CD4-positive, alpha-beta T cell treated with Interleukin-10 for 1 hour (primary cell): Measurements from ENCODE around the gene DNASE1L1.
"Not testable (repeated sequence)": the region's sequence is repeated elsewhere in the genome, so short reads cannot be mapped to it uniquely, and the experiment has no call there.

Source experiments
- DNase-seq: peaks from one replicate; pipeline ENCODE4 v3.0.0-alpha.2; 2020

DNASE1L1 gene

DNA sequence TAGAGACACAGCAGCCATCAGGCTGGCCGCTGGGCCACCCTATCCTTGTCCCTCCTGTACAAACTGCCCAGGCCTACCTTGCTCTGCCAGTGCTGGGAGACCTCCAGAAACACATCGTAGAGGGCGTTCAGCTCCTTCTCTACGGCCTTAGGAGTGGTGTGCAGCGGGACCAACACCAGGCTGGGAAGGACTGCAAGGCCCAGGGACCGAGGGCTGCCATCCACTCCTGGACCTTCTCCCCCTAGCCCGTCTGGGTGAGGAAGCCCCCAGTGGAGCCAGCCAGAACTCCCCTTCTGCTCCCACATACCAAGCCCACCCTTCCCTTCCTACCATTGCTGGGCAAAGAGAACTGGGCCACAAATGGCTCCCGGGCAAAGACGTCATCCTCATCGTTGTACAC, 5.9 kb downstream of the DNASE1L1 start:
- DNase-seq = no peak

DNA sequence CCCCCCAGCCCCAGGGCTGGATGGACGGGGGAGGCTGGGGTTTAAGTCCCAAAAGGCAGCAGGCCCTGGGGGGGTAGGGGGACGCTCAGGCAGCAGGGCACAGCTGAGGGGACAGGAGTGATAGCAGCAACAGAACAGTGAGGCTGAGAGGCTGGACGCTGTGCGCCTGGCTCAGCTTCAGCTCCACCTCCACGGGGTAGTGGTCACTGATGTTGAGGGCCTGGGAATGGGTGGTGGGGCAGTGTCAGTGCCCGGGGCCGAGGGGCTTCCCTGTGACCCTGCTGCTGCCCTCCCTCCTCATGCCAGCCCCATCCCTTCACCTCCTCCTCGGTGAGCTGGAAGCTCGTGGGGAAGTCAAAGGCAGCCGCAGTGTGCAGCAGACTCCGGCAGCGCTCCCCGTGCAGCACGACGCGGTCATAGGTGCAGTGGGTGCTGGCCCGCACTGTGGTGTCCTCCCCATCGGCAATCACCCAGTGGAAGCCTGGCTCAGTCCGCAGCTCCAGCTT, 6.4 kb downstream of the DNASE1L1 start:
- no peak for DNase-seq

DNA sequence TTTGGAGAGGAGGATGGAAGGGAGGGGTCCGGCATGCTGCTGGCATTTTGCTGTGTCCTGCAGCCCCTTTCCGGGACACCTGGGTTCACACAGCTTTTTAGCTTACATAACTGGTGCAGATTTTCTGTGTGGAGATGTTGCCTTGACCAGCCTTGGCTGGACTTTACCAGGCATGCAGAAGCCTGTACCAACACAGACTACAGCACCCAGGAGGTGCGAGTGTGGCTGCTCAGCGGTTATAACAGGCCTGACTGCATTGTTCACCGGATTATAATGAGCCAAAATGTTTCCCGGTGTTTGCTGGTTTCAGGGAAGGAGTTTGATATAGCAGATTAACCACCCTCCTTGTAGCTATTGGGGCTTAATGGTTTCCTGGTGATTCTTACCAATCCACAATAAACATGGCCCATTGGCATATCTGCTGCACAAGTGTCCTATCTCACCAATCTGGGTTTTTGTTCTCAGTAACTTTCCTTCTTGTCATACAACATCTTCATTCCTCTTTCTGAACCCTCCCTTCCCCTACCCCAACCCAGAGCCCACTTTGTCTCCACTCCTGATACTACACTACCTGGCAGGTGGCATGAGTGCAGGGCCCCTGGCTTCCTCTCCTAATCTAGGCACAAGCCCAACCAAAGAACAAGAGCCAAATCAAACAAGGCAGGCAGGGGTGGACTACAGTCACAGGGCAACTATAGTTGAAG, 7.0 kb downstream of the DNASE1L1 start:
- no peak for DNase-seq

DNA sequence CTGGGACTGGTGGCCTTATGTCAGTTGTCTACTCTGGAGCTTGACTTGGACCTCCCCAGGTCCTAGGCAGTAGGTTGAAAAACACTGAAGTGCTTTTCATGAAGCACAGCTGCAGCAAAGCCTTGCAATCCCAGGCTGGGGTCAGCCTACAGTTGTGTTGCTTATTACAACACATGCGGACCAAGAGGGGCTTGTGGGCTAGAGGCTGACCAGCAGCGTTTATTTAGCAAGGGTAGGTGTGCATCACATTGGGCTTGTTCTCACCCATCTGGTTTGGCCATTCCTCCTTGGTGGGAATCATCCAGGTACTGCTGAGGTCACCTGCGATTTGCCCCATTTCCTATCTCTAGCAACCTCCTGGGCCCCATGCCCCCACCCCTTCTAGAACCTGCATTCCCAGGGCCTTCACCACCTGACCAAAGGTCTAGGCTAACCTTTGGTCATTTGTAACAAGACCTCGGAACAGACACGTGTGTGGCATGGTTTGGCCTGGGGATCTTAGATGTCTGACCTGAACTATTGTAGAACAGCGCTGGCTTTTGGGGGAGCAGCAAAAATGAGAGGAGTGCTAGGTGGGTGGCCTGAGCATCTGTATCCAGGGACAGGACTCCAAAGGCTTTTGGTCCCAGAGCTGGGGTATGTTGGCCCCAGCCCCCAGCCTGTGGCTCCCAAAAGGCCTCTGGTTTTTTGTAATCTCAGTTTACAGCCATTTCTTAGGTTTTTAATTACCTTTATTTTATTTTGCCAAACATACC, 7.8 kb downstream of the DNASE1L1 start:
- peak; percentile 19 for DNase-seq

DNA sequence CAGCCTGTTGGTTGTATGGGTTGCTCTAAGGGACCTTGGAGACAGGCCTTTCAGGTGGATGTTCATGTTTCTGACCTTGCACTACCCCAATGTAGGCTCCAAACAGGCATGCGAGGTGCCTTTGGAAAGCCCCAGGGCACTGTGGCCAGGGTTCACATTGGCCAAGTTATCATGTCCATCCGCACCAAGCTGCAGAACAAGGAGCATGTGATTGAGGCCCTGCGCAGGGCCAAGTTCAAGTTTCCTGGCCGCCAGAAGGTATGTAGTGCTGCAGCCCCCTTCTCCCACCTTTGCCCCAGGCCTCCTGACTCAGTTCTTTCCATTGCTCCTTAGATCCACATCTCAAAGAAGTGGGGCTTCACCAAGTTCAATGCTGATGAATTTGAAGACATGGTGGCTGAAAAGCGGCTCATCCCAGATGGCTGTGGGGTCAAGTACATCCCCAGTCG, 8.7 kb downstream of the DNASE1L1 start:
- DNase-seq = not testable (repeated sequence)

DNA sequence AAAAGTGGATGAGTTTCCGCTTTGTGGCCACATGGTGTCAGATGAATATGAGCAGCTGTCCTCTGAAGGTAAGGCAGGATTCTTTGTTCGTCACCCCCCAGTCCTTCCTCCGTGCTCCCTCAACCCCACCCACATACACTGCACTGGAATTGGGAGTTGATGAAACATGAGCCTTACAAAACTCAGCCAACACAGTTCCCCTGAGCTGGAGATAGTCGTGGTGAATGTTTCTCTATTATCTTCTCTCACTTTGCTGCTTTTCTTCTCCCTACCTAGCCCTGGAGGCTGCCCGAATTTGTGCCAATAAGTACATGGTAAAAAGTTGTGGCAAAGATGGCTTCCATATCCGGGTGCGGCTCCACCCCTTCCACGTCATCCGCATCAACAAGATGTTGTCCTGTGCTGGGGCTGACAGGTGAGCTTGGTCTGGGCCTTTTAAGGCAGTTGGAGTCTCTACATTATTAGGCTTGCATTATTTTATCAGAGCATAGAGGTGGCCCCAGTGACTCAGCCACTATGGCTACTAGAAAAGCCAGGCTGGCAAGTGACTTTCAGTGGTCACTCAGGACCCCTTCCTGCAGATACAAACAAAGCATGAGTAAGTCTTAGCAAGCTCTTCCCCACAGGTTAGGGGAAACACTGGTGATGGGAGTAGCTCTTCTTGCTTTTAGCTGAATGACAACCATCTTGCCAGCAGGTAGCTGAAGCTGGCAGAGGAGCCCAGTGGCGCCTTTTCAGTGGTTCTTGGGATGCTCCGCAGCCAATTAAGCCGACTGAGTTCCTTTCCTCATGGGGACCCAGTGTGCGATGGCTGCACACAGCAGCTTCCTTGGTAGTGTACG, 9.3 kb downstream of the DNASE1L1 start:
- peak; percentile 51 for DNase-seq

DNA sequence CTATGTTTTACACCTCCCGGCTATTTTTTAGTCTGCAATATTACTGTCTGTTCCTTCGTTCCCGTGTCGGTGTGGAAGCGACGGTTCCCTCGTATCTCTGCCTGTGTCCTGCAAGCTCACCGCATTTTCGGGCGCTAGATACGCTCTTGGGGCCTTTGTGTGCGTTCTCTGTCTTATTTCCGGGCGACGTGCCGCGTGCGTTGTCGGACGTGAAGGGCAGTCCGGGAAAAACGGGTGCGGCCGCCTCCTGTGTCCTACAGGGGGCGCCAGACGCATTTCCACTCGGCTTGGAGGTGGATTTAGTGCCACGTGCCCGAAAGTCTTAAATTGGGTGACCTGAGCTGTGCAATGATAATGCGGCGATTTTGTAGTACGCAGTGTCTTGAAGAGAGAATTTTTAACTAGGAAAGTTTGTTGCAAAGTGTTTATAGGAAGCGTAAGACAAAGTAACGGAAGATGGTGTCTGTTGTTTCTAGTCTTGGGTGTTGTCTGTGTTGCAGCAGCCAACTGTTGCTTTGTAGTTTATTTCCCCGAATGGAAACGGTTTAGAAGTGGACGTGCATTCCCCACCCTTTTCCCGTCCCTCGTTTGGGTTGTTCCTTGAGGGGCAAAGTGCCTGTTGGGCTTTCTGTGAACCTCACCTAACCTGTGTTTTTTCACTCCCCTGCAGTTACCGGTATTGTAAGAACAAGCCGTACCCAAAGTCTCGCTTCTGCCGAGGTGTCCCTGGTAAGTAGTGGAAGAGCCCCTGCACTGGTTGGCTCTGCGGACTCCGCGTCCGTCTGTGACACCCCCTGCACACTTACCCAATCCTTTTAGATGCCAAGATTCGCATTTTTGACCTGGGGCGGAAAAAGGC, 10.2 kb downstream of the DNASE1L1 start:
- peak; percentile 87 for DNase-seq

DNA sequence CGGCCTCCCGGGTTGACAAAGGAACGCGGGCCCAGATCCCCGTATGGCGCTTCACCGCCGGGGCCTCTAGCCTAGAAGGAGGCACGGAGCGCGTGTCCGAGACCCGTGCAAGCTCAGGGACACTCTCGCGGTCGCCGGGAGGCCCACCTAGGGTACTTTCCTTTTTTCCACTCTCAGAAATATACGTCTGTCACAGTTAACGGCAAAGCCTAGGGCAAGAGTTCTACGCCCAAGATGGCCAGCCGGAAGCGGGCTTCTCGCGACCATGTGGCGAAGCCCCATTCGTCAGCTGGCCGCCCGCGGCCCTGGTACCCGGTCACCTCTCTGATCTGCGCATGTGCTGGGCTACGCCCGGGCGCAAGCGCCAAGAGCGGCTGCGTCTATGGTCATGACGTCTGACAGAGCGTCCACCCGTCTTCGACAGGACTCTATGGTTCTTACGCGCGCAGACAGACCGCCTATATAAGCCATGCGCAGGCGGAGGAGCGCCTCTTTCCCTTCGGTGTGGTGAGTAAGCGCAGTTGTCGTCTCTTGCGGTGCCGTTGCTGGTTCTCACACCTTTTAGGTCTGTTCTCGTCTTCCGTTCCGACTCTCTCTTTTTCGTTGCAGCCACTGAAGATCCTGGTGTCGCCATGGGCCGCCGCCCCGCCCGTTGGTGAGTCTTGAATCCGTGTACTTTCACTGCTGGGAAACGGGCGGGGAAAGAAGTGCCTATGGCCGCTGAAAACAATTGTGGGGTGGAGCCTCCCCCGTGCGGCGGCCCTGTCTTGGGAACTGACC, 11.0 kb downstream of the DNASE1L1 start, which contains the start of gene RPL10:
TSS of gene RPL10 (plus strand) at position 490 of the 780 bp plus-strand sequence. CDS start at position 633, 143 bp downstream.
- peak; percentile 95 for DNase-seq

DNA sequence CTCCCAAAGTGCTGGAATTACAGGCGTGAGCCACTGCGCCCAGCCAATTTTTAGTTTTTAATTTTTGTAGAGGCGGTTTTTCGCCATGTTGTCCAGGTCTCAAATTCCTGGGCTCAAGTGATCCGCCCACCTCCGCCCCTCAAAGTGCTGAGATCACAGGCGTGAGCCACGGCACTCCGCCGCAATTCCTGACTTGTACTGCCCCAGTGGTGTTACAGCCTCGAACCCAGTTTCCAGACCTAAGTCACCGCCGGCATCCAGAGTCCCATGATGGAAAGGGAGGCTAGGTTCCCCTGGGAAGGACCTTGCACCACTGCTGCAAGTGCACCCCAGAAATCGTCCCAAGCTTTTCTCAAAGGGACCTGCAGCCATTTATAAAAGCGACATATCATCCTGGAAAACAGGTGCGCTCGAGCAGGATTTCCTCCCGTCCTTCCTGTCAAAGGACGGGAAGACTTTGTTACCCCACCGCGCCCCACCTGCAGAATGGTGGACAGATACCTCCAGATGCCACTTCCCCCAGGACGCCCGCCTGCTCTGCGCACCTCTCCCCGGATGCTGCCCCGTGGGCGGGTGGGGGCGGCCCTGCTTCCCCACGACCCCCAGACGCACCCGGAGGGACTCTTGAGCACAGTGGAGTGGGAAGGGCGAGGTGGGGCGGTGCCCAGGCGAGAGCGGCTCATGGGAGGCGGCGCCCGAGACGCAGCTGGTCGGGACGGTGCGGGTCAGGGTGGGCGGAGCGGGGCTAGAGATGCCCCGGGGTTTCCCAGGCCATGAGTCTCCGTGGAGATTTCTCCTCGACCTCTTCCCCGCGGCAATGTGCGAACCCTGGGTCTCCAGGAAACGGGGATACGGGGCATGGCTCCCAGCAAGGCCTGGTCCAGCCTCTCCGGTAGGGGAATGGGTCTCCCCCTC, 11.8 kb downstream of the DNASE1L1 start:
- DNase-seq = peak; percentile 61

DNA sequence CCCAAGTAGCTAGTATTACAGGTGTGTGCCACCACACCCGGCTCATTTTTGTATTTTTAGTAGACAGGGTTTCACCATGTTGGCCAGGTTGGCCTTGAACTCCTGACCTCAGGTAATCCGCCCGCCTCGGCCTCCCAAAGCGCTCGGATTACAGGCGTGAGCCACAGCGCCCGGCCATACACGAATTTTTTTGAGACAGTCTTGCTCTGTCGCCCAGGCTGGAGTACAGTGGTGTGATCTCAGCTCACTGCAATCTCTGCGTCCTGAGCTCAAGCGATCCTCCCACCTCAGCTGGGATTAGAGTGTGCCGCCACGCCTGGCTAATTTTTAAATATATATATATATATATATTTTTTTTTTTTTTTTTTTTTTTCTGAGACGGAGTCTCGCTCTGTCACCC, 12.7 kb downstream of the DNASE1L1 start:
- not testable (repeated sequence) for DNase-seq

DNA sequence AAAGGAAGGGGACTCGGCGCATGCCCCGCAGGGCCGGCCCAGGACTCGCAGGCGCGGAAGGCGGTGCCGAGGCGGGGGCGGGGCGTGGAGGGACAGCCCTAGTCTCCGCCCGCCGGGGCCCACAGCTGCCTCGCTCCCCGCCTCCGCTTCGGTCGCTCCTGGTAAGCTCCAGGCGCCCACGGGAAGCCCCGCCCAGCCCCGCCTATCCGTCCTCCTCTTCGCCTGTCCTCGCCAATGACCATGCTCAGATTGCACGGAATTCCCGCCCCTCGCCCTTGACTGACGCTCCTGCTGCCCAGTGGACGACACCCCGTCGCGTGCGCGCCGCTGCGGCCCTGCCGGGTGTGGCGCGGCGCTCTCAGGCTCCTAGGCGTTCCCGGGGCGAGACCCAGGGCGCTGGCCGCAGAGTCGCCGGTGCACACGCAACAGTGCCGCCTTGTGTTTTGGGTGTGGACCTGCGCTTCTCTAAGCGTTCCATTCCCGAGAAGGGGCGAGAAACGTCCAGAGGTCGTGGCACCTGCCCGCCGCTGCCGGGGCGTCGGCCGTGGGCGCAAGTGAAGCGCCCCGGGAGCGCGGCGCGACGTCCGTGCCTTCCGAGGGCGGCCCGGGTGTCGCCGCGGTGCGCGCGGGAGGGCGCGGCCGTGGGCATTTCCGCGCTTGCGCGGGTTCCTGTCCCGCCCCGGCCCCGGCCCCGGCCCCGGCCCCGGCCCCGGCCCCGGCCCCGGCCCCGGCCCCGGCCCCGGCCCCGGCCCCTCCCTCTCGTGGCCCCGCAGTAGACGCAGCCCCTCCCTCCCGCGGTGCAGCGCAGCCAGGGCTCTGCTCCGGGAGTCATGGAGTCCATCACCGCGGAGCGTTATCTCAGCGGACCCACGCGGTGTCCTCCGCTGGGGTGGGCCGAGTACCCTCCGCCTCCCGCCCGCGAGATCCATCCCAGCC, 19.0 kb downstream of the DNASE1L1 start:
- peak; percentile 50 for DNase-seq

DNA sequence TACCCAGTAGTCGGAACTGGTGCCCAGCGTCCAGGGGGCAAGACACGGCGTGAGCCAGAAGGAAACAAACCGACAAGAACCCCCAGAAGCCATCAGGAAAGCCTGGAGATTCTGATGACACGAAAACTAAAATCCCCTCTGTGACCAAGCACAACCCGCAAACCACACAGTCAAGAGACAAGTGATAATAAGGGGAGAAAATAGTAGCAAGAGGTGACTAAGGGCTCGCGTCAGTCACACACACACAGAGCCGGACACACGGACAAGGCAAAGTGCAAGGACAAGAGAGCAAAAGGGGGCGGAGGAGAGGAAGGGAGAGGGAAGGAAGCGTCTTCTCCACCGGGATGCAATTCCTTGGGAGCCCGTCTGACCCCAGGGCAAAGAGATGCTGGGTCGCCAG, 20.4 kb downstream of the DNASE1L1 start:
- DNase-seq = not testable (repeated sequence)

DNA sequence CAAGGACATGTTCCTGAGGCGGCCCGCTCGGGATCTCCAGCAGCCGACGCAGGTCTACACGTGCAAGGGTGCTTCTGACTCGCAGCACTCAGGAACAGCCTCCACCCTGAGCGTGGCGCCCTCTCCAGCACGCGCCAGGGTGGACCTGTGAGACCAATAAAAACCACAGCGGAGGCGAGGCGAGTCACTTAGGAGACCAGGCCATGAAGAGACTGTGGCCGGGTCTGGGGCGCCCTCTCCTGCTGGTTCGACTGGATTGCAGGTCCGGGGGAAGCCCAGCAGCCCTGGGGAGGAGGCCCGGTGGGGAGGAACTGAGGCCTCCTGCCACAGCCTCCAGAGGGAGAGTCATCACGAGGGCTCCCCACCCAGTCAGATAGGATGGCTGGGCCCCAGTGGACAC, 21.0 kb downstream of the DNASE1L1 start:
- DNase-seq = not testable (repeated sequence)

DNA sequence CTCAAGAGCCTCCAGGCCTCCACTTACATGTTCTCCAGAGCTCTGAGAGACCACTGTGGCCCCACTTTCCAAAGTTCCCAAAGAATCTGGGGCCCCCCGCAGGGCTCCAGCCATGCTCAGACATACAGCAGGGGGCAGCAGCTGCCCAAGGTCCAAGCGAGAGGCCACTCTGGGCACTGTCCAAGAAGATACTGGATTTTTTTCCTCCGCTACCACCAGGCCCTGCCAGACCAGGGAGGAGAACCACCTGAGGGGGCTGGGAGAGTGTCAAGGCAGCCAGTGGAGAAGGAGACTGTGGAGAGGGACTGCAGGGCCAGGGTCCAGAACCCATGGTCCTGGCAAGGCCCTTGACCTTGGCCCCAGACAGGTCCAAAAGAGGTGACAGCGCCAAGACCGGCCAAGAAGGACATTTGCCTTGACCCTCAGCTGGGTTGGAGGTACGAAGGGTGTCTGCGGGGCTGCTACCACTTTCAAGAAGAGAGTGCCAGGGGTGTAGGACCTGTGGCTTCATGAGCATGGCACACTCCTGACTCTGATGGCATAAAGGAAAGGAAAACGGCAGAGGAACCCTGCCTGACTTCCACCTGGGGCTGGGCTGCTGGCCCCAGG, 24.7 kb downstream of the DNASE1L1 start:
- DNase-seq = no peak

DNA sequence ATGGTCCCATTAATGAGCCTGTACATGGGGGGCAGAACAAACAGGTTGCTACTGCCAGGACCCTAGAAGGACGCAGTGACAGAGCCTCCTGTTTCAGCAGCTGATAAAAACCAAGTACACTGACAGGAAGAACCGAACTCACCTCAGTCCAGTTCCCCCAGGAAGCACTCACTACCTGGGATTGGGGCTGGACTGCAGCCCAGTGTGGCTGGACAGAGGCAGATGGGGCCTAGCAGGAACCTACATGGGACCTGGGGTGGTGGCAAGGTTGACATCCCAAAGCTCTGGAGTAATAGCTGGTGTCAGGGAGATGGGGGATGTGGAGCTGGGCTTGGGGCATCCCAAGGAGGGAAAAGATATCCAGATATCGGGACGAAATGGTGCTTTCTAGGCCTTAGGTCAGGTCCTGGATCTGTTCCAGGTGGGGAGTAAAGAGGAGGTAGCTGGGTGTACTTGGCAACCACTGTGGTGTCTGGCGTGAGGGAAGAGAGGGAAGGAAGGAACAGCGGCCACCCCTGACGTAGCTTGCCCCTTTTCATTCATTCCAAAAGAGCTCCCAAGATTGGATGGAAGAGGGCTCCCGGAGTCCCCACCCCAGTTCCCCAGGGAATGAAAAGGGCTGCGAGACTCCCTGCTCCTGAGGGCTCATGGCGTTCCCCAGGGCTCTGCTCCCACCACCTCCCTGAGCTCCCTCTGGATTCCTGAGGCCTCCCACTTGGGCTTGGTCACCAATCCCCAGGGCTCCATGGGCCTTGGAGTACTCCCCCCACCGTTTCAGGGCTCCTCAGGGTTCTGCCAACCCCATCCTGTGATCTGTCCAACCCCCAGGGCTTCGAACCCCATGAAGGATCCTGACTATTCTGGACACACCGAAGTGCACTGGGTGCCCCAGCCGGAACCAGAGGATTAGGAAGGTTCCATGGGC, 25.4 kb downstream of the DNASE1L1 start:
- no peak for DNase-seq

DNA sequence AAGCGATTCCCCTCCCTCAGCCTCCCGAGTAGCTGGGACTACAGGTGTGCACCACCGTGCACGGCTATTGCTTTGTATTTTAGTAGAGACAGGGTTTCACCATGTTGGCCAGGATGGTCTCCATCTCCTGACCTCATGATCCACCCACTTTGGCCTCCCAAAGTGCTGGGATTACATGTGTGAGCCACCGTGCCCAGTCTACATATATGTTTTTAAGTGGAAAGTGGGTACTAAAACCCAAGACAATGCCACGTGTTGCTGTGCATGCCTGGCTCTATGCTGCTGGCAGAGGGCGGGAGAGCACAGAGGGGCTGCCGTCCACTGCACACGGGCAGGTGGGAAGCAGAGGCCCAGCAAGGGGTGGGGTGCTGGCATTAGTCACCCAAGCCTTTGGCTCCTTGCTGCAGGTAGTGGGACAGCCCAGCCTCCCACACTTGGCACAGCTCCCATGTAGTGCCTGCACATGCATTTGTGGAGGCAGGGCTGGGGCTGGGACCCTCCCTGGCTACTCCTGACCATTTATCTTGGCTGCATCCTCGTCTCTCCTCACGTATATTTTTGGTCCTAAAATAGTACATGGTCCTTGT, 26.5 kb downstream of the DNASE1L1 start:
- DNase-seq = no peak

DNA sequence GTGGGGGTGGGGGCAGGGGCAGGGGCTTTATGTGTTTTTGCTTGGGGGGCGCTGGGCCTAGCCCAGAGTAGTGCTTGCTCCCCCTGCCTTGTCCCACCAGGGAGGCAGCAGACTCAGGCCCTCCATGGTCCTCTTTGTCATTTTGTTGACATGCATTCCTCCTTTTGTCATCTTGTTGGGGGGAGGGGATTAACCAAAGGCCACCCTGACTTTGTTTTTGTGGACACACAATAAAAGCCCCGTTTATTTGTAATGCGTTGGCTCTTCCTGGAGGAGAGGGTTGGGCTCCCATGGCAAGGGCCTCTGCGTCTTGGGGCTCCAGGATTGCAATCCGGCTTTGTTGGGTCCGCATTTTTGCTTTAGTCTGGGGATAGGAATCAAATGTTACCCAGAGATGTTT, 27.8 kb downstream of the DNASE1L1 start:
- DNase-seq = no peak
